Sigmoid colon (tissue), 4 donors: ENCODE results near the gene DBF4.

Source experiments
- EP300 ChIP-seq, 4 donors: sonication (generic); formaldehyde crosslinking; IDR thresholded peaks; one replicate each; pipeline ENCODE4 v1.6.1; 2017; ENCODE audit warnings: antibody characterized with exemption in 4 of 4
- POLR2A ChIP-seq, 2 donors: fragments of 450-650 bp; IDR thresholded peaks; one replicate each; pipeline ENCODE4 v1.6.1; 2016; ENCODE audit warnings: antibody characterized with exemption in 2 of 2, mild to moderate bottlenecking in 2 of 2, moderate library complexity in 2 of 2
- POLR2AphosphoS5 ChIP-seq, 4 donors: sonication (generic); formaldehyde crosslinking; IDR thresholded peaks; one replicate each; pipeline ENCODE4 v1.6.1; 2017; ENCODE audit warnings: antibody characterized with exemption in 4 of 4
- TF ChIP-seq, protein P1 (sequence below), 4 experiments: fragments of 450-650 bp in 3 of 4; fragments of 200-600 bp in 1 of 4; IDR thresholded peaks; one replicate each; pipeline ENCODE4 v1.5.1; 2016 to 2019; ENCODE audit warnings: antibody characterized with exemption in 4 of 4, mild to moderate bottlenecking in 3 of 4, moderate library complexity in 2 of 4

DNA sequence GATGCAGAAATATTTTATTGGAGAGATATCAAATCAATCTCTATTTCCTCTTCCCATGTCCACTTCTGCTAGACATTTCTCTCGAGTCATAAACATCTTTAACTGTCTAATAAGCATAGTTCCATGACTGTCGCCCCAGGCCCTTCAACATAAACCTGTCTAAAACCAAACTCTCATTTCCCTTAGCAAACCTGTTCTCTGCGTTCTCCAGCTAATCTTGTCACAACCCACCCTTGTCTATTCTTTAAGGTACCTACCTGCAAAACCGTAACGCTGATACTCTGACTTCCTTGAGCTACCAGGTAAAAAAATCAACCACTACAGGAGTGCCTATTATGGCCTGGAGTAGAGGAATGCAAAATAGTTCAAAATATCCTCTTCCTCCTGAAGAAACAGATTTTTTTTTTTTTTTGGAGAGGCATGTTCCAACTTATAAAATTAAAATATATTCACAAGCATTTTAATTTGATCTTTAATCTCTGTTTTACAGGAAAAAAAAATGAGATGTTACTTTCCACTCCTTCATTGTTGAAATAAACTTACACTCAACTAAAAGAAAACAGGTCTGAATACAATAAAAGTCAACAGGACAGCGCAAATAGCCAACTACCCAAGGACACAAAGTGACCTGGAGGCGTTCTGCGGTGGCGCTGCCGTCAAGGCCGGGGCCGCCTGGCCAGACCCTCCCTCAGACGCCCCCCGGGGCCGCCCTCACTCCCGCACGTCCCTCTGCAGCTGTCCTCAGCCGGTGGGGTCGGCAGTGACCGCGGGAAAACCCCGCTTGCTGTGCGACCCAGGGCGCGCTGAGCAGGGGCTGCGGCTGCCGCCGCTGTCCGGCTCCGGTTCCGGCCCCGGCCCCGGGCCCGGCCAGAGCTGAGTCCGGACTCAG lies 898 bp upstream of the DBF4 start:
- TF ChIP-seq, protein P1, sequence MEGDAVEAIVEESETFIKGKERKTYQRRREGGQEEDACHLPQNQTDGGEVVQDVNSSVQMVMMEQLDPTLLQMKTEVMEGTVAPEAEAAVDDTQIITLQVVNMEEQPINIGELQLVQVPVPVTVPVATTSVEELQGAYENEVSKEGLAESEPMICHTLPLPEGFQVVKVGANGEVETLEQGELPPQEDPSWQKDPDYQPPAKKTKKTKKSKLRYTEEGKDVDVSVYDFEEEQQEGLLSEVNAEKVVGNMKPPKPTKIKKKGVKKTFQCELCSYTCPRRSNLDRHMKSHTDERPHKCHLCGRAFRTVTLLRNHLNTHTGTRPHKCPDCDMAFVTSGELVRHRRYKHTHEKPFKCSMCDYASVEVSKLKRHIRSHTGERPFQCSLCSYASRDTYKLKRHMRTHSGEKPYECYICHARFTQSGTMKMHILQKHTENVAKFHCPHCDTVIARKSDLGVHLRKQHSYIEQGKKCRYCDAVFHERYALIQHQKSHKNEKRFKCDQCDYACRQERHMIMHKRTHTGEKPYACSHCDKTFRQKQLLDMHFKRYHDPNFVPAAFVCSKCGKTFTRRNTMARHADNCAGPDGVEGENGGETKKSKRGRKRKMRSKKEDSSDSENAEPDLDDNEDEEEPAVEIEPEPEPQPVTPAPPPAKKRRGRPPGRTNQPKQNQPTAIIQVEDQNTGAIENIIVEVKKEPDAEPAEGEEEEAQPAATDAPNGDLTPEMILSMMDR (IDR thresholded peaks at IDR 0.05) = no peak
- no peak for TF ChIP-seq POLR2AphosphoS5 (IDR thresholded peaks at IDR 0.05)
- TF ChIP-seq POLR2A (IDR thresholded peaks at IDR 0.05) = no peak
- no peak for TF ChIP-seq EP300 (IDR thresholded peaks at IDR 0.05)
